Neural progenitor cell (in vitro differentiated cells): ENCODE results near the gene NASP.

ENCODE experiments used
- EZH2 ChIP-seq: fragments of 200-600 bp; sonication (generic); IDR thresholded peaks from 2 replicates; pipeline ENCODE4 v1.6.1; 2017; ENCODE audit warnings: antibody characterized with exemption, mild to moderate bottlenecking, moderate library complexity
- EZH2phosphoT487 ChIP-seq: fragments of 200-600 bp; sonication (generic); IDR thresholded peaks from 2 replicates; pipeline ENCODE4 v1.6.1; 2017; ENCODE audit warnings: antibody characterized with exemption
- TF ChIP-seq, protein P1 (sequence below): fragments of 200-600 bp; sonication (generic); IDR thresholded peaks from 2 replicates; pipeline ENCODE4 v1.5.1; 2017; ENCODE audit warnings: antibody characterized with exemption, mild to moderate bottlenecking

DNA sequence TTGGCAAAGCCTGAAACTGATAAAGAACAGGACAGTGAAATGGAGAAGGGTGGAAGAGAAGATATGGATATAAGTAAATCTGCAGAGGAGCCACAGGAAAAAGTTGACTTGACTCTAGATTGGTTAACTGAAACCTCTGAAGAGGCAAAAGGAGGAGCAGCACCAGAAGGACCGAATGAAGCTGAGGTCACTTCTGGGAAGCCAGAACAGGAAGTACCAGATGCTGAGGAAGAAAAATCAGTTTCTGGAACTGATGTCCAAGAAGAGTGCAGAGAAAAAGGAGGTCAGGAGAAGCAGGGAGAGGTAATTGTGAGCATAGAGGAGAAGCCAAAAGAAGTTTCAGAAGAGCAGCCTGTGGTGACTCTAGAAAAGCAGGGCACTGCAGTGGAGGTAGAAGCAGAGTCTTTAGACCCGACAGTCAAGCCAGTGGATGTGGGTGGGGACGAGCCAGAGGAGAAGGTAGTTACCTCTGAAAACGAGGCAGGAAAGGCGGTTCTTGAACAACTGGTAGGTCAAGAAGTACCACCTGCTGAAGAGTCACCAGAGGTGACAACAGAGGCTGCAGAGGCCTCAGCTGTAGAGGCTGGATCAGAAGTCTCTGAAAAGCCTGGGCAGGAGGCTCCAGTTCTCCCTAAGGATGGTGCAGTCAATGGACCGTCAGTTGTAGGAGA, 23.7 kb downstream of the NASP start:
- TF ChIP-seq, protein P1, sequence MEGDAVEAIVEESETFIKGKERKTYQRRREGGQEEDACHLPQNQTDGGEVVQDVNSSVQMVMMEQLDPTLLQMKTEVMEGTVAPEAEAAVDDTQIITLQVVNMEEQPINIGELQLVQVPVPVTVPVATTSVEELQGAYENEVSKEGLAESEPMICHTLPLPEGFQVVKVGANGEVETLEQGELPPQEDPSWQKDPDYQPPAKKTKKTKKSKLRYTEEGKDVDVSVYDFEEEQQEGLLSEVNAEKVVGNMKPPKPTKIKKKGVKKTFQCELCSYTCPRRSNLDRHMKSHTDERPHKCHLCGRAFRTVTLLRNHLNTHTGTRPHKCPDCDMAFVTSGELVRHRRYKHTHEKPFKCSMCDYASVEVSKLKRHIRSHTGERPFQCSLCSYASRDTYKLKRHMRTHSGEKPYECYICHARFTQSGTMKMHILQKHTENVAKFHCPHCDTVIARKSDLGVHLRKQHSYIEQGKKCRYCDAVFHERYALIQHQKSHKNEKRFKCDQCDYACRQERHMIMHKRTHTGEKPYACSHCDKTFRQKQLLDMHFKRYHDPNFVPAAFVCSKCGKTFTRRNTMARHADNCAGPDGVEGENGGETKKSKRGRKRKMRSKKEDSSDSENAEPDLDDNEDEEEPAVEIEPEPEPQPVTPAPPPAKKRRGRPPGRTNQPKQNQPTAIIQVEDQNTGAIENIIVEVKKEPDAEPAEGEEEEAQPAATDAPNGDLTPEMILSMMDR, result no peak
- TF ChIP-seq EZH2, result no peak
- TF ChIP-seq EZH2phosphoT487, result no peak
